Osteocyte (in vitro differentiated cells): ENCODE measurements around the gene LZTFL1. TPM values are rescaled to one million over a fixed set of nuclear protein-coding genes. Genes with fewer than 3 reads are reported as not detected.

Source experiments
- DNase-seq: peaks from one replicate; pipeline ENCODE4 v3.0.0; 2021; ENCODE audit warnings: mixed read lengths; ENCODE audit not compliant: unreplicated experiment; ENCODE audit errors: extremely low spot score
- H3K27ac Mint-ChIP-seq: one replicate; pipeline ENCODE4 v1.8.0; 2021; ENCODE audit warnings: mild to moderate bottlenecking, mixed read lengths; ENCODE audit not compliant: unreplicated experiment
- H3K27me3 Mint-ChIP-seq: one replicate; pipeline ENCODE4 v1.8.0; 2021; ENCODE audit warnings: mixed read lengths; ENCODE audit not compliant: unreplicated experiment
- H3K36me3 Mint-ChIP-seq: one replicate; pipeline ENCODE4 v1.8.0; 2021; ENCODE audit warnings: mixed read lengths; ENCODE audit not compliant: unreplicated experiment
- H3K4me1 Mint-ChIP-seq: one replicate; pipeline ENCODE4 v1.8.0; 2021; ENCODE audit warnings: mixed read lengths; ENCODE audit not compliant: unreplicated experiment
- H3K4me3 Mint-ChIP-seq: one replicate; pipeline ENCODE4 v1.8.0; 2021; ENCODE audit warnings: mild to moderate bottlenecking, moderate library complexity, mixed read lengths; ENCODE audit not compliant: unreplicated experiment
- H3K9me3 Mint-ChIP-seq: one replicate; pipeline ENCODE4 v1.8.0; 2021; ENCODE audit warnings: mixed read lengths; ENCODE audit not compliant: unreplicated experiment
- total RNA-seq: library from RNA; stranded (reverse); gene quantifications from 2 replicates; pipeline ENCODE4 v1.2.1, GENCODE V29; 2021
- TF ChIP-seq, protein P1 (sequence below): fragments of 200-600 bp; sonication (generic); IDR thresholded peaks from 2 replicates; pipeline ENCODE4 v1.5.0; 2021; ENCODE audit warnings: antibody characterized with exemption, mild to moderate bottlenecking, moderate library complexity

LZTFL1 gene
- total RNA-seq, 1 donor from 2014 or later = 20.2 TPM

DNA sequence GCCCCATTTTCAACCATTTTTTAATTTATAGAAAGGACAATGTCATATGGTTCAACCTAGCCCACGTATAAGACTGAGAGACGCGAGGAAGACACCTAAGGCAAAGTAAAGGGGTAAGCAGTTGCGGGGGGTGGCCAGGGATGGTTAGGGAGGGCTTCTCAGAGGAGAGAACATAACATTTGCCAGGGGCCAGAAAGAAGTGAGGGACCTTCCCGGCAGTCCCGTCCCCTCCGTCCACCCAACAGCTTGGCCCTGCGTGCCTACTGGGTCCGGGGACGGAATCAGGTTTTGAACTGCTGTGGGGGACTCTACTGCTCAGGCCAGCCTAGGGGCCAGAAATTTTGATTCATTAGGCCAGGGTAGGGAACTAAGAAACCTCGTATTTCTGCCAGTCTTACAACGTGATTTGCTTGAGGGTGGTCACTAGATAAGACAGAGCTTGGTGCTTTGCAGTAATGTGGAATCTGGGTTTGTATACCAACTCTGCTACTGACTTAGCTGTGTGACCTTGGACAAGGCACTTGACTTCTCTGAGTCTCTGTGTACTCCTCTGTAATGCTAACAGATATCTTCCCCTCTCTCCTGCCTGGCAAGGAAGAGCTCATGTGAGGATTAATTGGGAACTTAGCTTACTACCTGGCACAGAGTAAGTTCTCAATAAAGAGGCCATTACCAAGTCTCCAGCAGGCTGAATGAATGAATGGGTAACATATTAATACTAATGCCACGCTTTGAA, 44.8 kb downstream of the LZTFL1 start:
- peak overlapping the region; percentile 54 for H3K4me3 Mint-ChIP-seq
- DNase-seq = peak; percentile 71
- no peak overlapping the region for H3K27ac Mint-ChIP-seq
- no peaks in the 10 kb centered on the region for H3K36me3 Mint-ChIP-seq
- peaks cover 9% of the 10 kb centered on the region for H3K4me1 Mint-ChIP-seq
- H3K27me3 Mint-ChIP-seq = peaks cover 72% of the 10 kb centered on the region
- TF ChIP-seq, protein P1, sequence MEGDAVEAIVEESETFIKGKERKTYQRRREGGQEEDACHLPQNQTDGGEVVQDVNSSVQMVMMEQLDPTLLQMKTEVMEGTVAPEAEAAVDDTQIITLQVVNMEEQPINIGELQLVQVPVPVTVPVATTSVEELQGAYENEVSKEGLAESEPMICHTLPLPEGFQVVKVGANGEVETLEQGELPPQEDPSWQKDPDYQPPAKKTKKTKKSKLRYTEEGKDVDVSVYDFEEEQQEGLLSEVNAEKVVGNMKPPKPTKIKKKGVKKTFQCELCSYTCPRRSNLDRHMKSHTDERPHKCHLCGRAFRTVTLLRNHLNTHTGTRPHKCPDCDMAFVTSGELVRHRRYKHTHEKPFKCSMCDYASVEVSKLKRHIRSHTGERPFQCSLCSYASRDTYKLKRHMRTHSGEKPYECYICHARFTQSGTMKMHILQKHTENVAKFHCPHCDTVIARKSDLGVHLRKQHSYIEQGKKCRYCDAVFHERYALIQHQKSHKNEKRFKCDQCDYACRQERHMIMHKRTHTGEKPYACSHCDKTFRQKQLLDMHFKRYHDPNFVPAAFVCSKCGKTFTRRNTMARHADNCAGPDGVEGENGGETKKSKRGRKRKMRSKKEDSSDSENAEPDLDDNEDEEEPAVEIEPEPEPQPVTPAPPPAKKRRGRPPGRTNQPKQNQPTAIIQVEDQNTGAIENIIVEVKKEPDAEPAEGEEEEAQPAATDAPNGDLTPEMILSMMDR = no peak
- H3K9me3 Mint-ChIP-seq = no peaks in the 10 kb centered on the region

DNA sequence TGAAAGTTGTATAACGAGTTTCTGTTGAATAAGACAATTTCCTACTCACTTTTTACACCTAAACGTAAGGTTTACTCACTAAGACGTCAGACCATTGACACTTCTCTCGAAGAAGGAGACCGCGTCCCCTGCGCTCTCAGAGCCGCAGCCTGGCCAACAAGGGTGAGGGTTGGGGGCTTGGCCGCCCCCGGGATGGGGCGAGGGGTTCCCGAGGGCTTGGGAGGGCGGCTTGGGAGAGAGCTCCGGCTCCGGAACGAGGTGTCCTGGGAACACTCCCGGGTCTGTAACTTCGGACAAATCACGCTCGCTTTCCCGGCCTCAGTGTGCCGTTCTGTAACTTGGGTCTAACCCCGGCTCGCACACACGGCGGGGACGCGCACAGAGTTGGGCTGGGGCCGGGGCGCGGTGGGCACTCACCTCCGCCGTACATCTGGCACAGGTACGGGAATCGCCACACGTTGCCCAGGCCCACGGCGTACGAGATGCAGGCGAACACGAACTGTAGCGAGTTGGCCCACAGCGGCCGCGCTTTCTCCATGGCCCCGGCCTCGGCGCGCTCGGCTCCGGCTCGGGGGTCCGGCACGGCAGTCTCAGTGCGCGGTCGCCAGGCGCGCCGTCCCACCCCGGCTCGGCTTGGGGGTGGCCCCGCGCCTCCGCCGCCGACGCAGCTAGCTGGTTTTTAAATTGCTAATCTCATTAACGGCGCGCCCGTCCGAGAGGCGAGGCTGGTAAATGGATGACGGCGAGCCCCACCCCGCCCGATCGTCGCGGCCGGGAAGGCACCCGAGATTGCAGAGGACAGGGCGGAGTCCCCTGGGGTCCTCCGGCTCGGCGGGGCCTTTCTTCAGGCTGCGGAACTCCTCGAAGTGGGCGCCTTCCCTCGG, 45.8 kb downstream of the LZTFL1 start, which contains the start of gene SLC6A20:
Gene SLC6A20 (minus strand): TSS at position 655 of the 884 bp plus-strand sequence. CDS start 117 bp downstream, at position 538.
- no peaks in the 10 kb centered on the region for H3K9me3 Mint-ChIP-seq
- H3K36me3 Mint-ChIP-seq = no peaks in the 10 kb centered on the region
- TF ChIP-seq, protein P1 = no peak
- peaks cover 9% of the 10 kb centered on the region for H3K4me1 Mint-ChIP-seq
- peak; percentile 81 for DNase-seq
- peak within 1 kb of the TSS; percentile 54 for H3K4me3 Mint-ChIP-seq
- peaks cover 81% of the 10 kb centered on the region for H3K27me3 Mint-ChIP-seq
- no peak within 1 kb of the TSS for H3K27ac Mint-ChIP-seq

- TF ChIP-seq, protein P1 = no peak
- no peak overlapping the region for H3K27ac Mint-ChIP-seq
- peak; percentile 49 for DNase-seq
Measured at GRCh38 chr3:45795509-45795881, 46.4 kb downstream of the LZTFL1 start.

GRCh38 chr3:45794660-45795059, 47.3 kb downstream of the LZTFL1 start:
- DNase-seq = no peak
- Mint-ChIP-seq H3K9me3 (peaks cover 6% of the 10 kb centered on the region), H3K4me3 (no peak overlapping the region), H3K36me3 (no peaks in the 10 kb centered on the region), H3K4me1 (peaks cover 9% of the 10 kb centered on the region), H3K27ac (no peak overlapping the region), H3K27me3 (peaks cover 92% of the 10 kb centered on the region)
- TF ChIP-seq, protein P1 = no peak

More at GRCh38 chr3:45795509-45795881, 46.4 kb downstream of the LZTFL1 start:
- H3K36me3 Mint-ChIP-seq = no peaks in the 10 kb centered on the region
- H3K4me3 Mint-ChIP-seq = peak overlapping the region; percentile 46
- H3K4me1 Mint-ChIP-seq = peaks cover 9% of the 10 kb centered on the region
- H3K9me3 Mint-ChIP-seq = no peaks in the 10 kb centered on the region
- peaks cover 86% of the 10 kb centered on the region for H3K27me3 Mint-ChIP-seq

DNA sequence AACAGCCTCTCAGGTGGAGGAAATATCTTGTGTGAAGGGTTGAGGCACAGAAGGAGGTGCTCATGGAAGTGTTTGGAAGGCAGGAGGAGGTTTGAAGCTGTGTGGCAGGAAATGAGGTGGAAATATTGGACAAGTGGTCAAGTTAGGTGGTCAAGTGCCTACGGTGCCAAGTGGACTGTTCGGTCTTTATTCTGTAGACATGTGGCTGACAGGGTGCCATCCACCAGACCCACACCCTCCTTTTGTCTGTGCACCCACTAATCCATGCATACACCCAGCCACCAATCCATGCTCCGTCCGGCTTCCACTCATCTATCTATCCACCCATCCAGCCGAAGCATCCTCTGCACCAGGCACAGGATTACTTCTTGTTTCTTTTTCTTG, 47.8 kb downstream of the LZTFL1 start:
- TF ChIP-seq, protein P1 = no peak
- peaks cover 88% of the 10 kb centered on the region for H3K27me3 Mint-ChIP-seq
- H3K9me3 Mint-ChIP-seq = peaks cover 7% of the 10 kb centered on the region
- no peak overlapping the region for H3K4me3 Mint-ChIP-seq
- peaks cover 9% of the 10 kb centered on the region for H3K4me1 Mint-ChIP-seq
- no peaks in the 10 kb centered on the region for H3K36me3 Mint-ChIP-seq
- peak; percentile 46 for DNase-seq
- H3K27ac Mint-ChIP-seq = no peak overlapping the region
